ENCODE measurements around the gene SDK2. TPM values are rescaled to one million over a fixed set of nuclear protein-coding genes. Genes with fewer than 3 reads are reported as not detected.

The SDK2 gene
- total and polyA plus RNA-seq, 2 of the 4 experiments (the other 2 are of a cell fraction) = under 0.01 to 0.03 TPM

DNA sequence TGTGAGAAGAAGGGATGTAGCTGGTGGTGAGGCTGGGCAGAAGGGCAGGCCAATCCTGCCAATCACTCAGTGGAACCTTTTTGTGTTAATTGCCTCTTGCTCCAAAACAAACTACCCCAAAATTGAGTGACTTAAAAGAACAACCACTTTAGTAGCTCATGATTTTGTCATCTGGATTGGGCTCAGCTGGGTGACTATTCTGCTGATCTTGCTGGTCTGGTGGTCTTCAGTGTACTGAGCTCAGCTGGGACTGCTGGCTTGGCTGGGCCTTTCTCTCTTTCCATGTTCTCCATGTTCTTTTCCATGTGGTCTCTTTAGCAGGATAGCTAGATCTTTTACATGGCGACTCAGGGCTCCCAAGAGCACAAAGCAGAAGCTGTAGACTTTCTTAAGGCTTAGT, 37.7 kb upstream of the SDK2 start:
- H2BK20ac ChIP-seq (ENCODE audit: low read depth, low read length) = no peak overlapping the region
- H3K4me3 ChIP-seq (ENCODE audit: insufficient read depth, low read depth, low read length) = no peak overlapping the region
- POLR2A ChIA-PET (ENCODE audit: unreplicated experiment) = no interaction called here

More for the DNA sequence above, 37.7 kb upstream of the SDK2 start:
- no peaks in the 10 kb centered on the region for H3K79me1 ChIP-seq (ENCODE audit: low read depth in 1 of 2, low read length in 2 of 2)
- H4K8ac ChIP-seq (ENCODE audit: low read depth in 2 of 2, low read length in 2 of 2) = no peak overlapping the region
- no peak overlapping the region for H2AK5ac ChIP-seq (ENCODE audit: low read depth, low read length)
- no peak overlapping the region for H3K27ac ChIP-seq (ENCODE audit: insufficient read depth, low read length)
- H2BK15ac ChIP-seq (ENCODE audit: low read depth, low read length) = no peak overlapping the region
- in situ Hi-C loops (cut with MboI; ENCODE audit: low sequenced_read_pairs) = no loop called here
- no peak overlapping the region for H3K14ac ChIP-seq (replicated peaks; ENCODE audit: low read depth, low read length)
- no peak overlapping the region for H3K4ac ChIP-seq (ENCODE audit: low read depth, low read length)
- WGBS, 2 experiments (ENCODE audit: extremely low coverage in 2 of 2, insufficient read length in 1 of 2) = no CpG with 5 or more reads among the region's 1 CpG
- TF ChIP-seq, protein P1, sequence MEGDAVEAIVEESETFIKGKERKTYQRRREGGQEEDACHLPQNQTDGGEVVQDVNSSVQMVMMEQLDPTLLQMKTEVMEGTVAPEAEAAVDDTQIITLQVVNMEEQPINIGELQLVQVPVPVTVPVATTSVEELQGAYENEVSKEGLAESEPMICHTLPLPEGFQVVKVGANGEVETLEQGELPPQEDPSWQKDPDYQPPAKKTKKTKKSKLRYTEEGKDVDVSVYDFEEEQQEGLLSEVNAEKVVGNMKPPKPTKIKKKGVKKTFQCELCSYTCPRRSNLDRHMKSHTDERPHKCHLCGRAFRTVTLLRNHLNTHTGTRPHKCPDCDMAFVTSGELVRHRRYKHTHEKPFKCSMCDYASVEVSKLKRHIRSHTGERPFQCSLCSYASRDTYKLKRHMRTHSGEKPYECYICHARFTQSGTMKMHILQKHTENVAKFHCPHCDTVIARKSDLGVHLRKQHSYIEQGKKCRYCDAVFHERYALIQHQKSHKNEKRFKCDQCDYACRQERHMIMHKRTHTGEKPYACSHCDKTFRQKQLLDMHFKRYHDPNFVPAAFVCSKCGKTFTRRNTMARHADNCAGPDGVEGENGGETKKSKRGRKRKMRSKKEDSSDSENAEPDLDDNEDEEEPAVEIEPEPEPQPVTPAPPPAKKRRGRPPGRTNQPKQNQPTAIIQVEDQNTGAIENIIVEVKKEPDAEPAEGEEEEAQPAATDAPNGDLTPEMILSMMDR (conservative IDR thresholded peaks at IDR 0.05; ENCODE audit: low read depth, low read length) = no peak
- TF ChIP-seq MXI1 (IDR thresholded peaks at IDR 0.05; ENCODE audit: borderline replicate concordance, low read depth, low read length) (no peak), RAD21 (IDR thresholded peaks at IDR 0.05; ENCODE audit: low read length) (no peak), CEBPB (IDR thresholded peaks at IDR 0.05; ENCODE audit: low read depth, low read length) (no peak), MAFK (IDR thresholded peaks at IDR 0.05; ENCODE audit: low read depth, low read length) (no peak), SMC3 (IDR thresholded peaks at IDR 0.05; ENCODE audit: low read depth, low read length) (no peak), NFE2L2 (IDR thresholded peaks at IDR 0.05; ENCODE audit: low read depth, low read length) (no peak), RFX5 (IDR thresholded peaks at IDR 0.05; ENCODE audit: low read depth, low read length) (no peak), MAZ (IDR thresholded peaks at IDR 0.05; ENCODE audit: borderline replicate concordance, low read depth, low read length) (no peak), POLR2A (IDR thresholded peaks at IDR 0.05; ENCODE audit: low read depth, low read length) (no peak)
- no peaks in the 10 kb centered on the region for H3K36me3 ChIP-seq (ENCODE audit: control insufficient read depth, insufficient read depth, low read length)
- dilution Hi-C loops (cut with HindIII; ENCODE audit: low sequenced_read_pairs, unreplicated experiment) = no loop called here
- H2AFZ ChIP-seq (replicated peaks; ENCODE audit: low read length, poor library complexity) = no peak overlapping the region
- H3K9me1 ChIP-seq (ENCODE audit: insufficient read depth, low read length) = no peaks in the 10 kb centered on the region
- H3K9ac ChIP-seq (ENCODE audit: low read depth, low read length) = no peak overlapping the region
- DNase-seq (no peak), ATAC-seq (ENCODE audit: low read depth) (no peak)
- H3K23ac ChIP-seq (ENCODE audit: low read depth, low read length) = no peak overlapping the region
- H2BK120ac ChIP-seq (ENCODE audit: low read depth, low read length) = no peak overlapping the region
- no peak overlapping the region for H4K5ac ChIP-seq (ENCODE audit: low read depth, low read length)
- intact Hi-C loops (cut with micrococcal nuclease) = no loop called here
- H4K20me1 ChIP-seq (ENCODE audit: insufficient read depth, low read length) = no peaks in the 10 kb centered on the region
- H2AK9ac ChIP-seq (replicated peaks; ENCODE audit: low read depth, low read length, poor library complexity) = no peak overlapping the region
- H3K4me2 ChIP-seq (ENCODE audit: low read depth, low read length) = no peak overlapping the region
- CTCF ChIA-PET = no interaction called here
- no peak overlapping the region for H3K18ac ChIP-seq (ENCODE audit: low read depth, low read length)
- H4K91ac ChIP-seq (ENCODE audit: insufficient read depth, low read depth, low read length) = no peak overlapping the region
- BruUV-seq (replicated peaks) = no TSS peak
- H3K4me1 ChIP-seq (ENCODE audit: control insufficient read depth, insufficient read depth, low read length) = no peaks in the 10 kb centered on the region
- no peaks in the 10 kb centered on the region for H3K27me3 ChIP-seq (ENCODE audit: control insufficient read depth, insufficient read depth, low read length)
- peaks cover 16% of the 10 kb centered on the region for H3K9me3 ChIP-seq (ENCODE audit: control insufficient read depth, insufficient read depth, low read length)
- H2BK5ac ChIP-seq (ENCODE audit: low read depth, low read length, poor library complexity, severe bottlenecking) = no peak overlapping the region
- no peak overlapping the region for H3K56ac ChIP-seq (ENCODE audit: extremely low read depth, insufficient read depth, low read length)
